HEK293T (cell line): Measurements from ENCODE around the gene FSD1.

Source experiments
- CTCF ChIA-PET: fragments of 350-600 bp; formaldehyde crosslinking; extraction: SDS; loops from one replicate; lab custom pipeline; 2021; ENCODE audit warnings: antibody characterized with exemption, inconsistent platforms; lab: Yijun Ruan, JAX
- POLR2A ChIA-PET: fragments of 350-600 bp; formaldehyde crosslinking; extraction: SDS; loops from one replicate; lab custom pipeline; 2020; ENCODE audit warnings: antibody characterized with exemption, inconsistent platforms; lab: Yijun Ruan, JAX
- DNase-seq: peaks from one replicate; pipeline ENCODE4 v3.0.0; 2012; ENCODE audit warnings: mixed read lengths; ENCODE audit errors: extremely low spot score
- ARNT ChIP-seq: fragments of 450-650 bp; IDR thresholded peaks from 2 replicates; pipeline ENCODE4 v1.6.1; 2017; ENCODE audit warnings: mild to moderate bottlenecking
- BHLHE40 ChIP-seq: fragments of 450-650 bp; IDR thresholded peaks from 2 replicates; pipeline ENCODE4 v1.6.1; 2016; ENCODE audit warnings: mild to moderate bottlenecking, moderate library complexity, borderline replicate concordance
- CTBP1 ChIP-seq: fragments of 450-650 bp; IDR thresholded peaks from 2 replicates; pipeline ENCODE4 v1.6.1; 2016; ENCODE audit warnings: borderline replicate concordance
- ELF4 ChIP-seq: fragments of 450-650 bp; IDR thresholded peaks from 2 replicates; pipeline ENCODE4 v1.6.1; 2017; ENCODE audit warnings: antibody characterized with exemption
- FOXA1 ChIP-seq: fragments of 450-650 bp; IDR thresholded peaks from 2 replicates; pipeline ENCODE4 v1.6.1; 2016; ENCODE audit warnings: mild to moderate bottlenecking
- FOXK2 ChIP-seq: fragments of 450-650 bp; IDR thresholded peaks from 2 replicates; pipeline ENCODE4 v1.6.1; 2016; ENCODE audit warnings: mild to moderate bottlenecking
- FOXM1 ChIP-seq: fragments of 450-650 bp; IDR thresholded peaks from 2 replicates; pipeline ENCODE4 v1.6.1; 2017; ENCODE audit warnings: mild to moderate bottlenecking, borderline replicate concordance
- HDGF ChIP-seq: fragments of 450-650 bp; IDR thresholded peaks from 2 replicates; pipeline ENCODE4 v1.6.1; 2017; ENCODE audit warnings: antibody characterized with exemption, borderline replicate concordance
- L3MBTL2 ChIP-seq: fragments of 450-650 bp; conservative IDR thresholded peaks from 2 replicates; pipeline ENCODE4 v1.6.1; 2016; ENCODE audit warnings: mild to moderate bottlenecking
- LEF1 ChIP-seq: fragments of 450-650 bp; IDR thresholded peaks from 2 replicates; pipeline ENCODE4 v1.6.1; 2017; ENCODE audit warnings: mild to moderate bottlenecking, borderline replicate concordance
- NFRKB ChIP-seq: fragments of 450-650 bp; IDR thresholded peaks from 2 replicates; pipeline ENCODE4 v1.6.1; 2016; ENCODE audit warnings: mild to moderate bottlenecking, moderate library complexity
- PKNOX1 ChIP-seq: fragments of 450-650 bp; IDR thresholded peaks from 2 replicates; pipeline ENCODE4 v1.6.1; 2016
- SP1 ChIP-seq: fragments of 450-650 bp; IDR thresholded peaks from 2 replicates; pipeline ENCODE4 v1.6.1; 2017
- SUZ12 ChIP-seq: fragments of 450-650 bp; IDR thresholded peaks from 2 replicates; pipeline ENCODE4 v1.6.1; 2016; ENCODE audit warnings: mild to moderate bottlenecking
- TARDBP ChIP-seq: fragments of 450-650 bp; IDR thresholded peaks from 2 replicates; pipeline ENCODE4 v1.6.1; 2016
- ZNF384 ChIP-seq: fragments of 450-650 bp; IDR thresholded peaks from 2 replicates; pipeline ENCODE4 v1.6.1; 2016

FSD1 gene

GRCh38 chr19:4277191-4277696 is 27.2 kb upstream of the FSD1 start:
- DNase-seq = no peak
- ChIA-PET CTCF (interaction anchor here (0.6 to 3.3 kb wide), 5 partner anchors 10 to 75 kb away, joined by 3 to 11 read pairs (median 4); no protein-coding TSS in a partner anchor), POLR2A (interaction anchor here (0.7 to 2.2 kb wide), 2 partner anchors 10 to 66 kb away, joined by 4 to 13 read pairs; partner anchors contain the start of gene MPND)
- TF ChIP-seq ELF4 (no peak), FOXM1 (no peak), ARNT (no peak), HDGF (no peak), ZNF384 (no peak), PKNOX1 (no peak), NFRKB (no peak), FOXA1 (no peak), LEF1 (no peak)

- no peak for DNase-seq
- ChIA-PET POLR2A (interaction anchor here (2.2 kb wide), 1 partner anchor 66 kb away, joined by 13 read pairs; the partner anchor contains the start of gene MPND), CTCF (interaction anchor here (0.6 to 3.3 kb wide), 4 partner anchors 9 to 74 kb away, joined by 3 to 11 read pairs (median 4); no protein-coding TSS in a partner anchor)
- no peak for TF ChIP-seq SUZ12
- TF ChIP-seq HDGF = no peak
- TF ChIP-seq FOXA1 = no peak
- no peak for TF ChIP-seq FOXM1
- TF ChIP-seq LEF1 = no peak
- TF ChIP-seq ARNT = no peak
- no peak for TF ChIP-seq NFRKB
- no peak for TF ChIP-seq FOXK2
- TF ChIP-seq BHLHE40 = no peak
- TF ChIP-seq CTBP1 = no peak
- no peak for TF ChIP-seq ELF4
- TF ChIP-seq SP1 = no peak
- no peak for TF ChIP-seq ZNF384
- no peak for TF ChIP-seq L3MBTL2
- TF ChIP-seq PKNOX1 = no peak
- TF ChIP-seq TARDBP = no peak
These were observed 26.4 kb upstream of the FSD1 start for GRCh38 chr19:4278010-4278409.

GRCh38 chr19:4278419-4279266 is 25.8 kb upstream of the FSD1 start, which contains the start of gene SHD:
Gene SHD, plus strand, starts transcription at chr19:4279266. Its CDS starts 798 bp downstream, at chr19:4280064.
- CTCF ChIA-PET = interaction anchor here (0.8 to 3.3 kb wide), 4 partner anchors 10 to 74 kb away, joined by 3 to 11 read pairs (median 4); no protein-coding TSS in a partner anchor

GRCh38 chr19:4279267-4279529 is 25.2 kb upstream of the FSD1 start:
- no peak for DNase-seq
- ChIA-PET POLR2A (no interaction called here), CTCF (interaction anchor here (1.1 kb wide), 1 partner anchor 12 kb away, joined by 3 read pairs; no protein-coding TSS in a partner anchor)
- TF ChIP-seq TARDBP (no peak), L3MBTL2 (no peak), FOXM1 (no peak), BHLHE40 (no peak), SP1 (no peak), HDGF (no peak), SUZ12 (no peak), CTBP1 (no peak), FOXA1 (no peak), ZNF384 (no peak), ELF4 (no peak), NFRKB (no peak), LEF1 (no peak), PKNOX1 (no peak), ARNT (no peak), FOXK2 (no peak)

More at GRCh38 chr19:4278419-4279266, 25.8 kb upstream of the FSD1 start, which contains the start of gene SHD:
- TF ChIP-seq ARNT = no peak
- no peak for TF ChIP-seq PKNOX1
- TF ChIP-seq LEF1 = no peak
- TF ChIP-seq L3MBTL2 = no peak
- TF ChIP-seq FOXA1 = no peak
- no peak for TF ChIP-seq BHLHE40
- TF ChIP-seq CTBP1 = no peak
- TF ChIP-seq HDGF = no peak
- no peak for TF ChIP-seq SUZ12
- TF ChIP-seq ZNF384 = no peak
- TF ChIP-seq FOXM1 = no peak
- no peak for TF ChIP-seq ELF4
- no peak for TF ChIP-seq SP1
- TF ChIP-seq NFRKB = no peak
- no peak for TF ChIP-seq FOXK2
- TF ChIP-seq TARDBP = no peak
- POLR2A ChIA-PET = interaction anchor here (2.2 kb wide), 1 partner anchor 65 kb away, joined by 13 read pairs; the partner anchor contains the start of gene MPND
- no peak for DNase-seq
